ENCODE measurements around the gene WDR27.

WDR27 gene

GRCh38 chr6:169425628-169426370 lies 276.0 kb downstream of the WDR27 start:
- no peak for DNase-seq

GRCh38 chr6:169424821-169425240 lies 277.0 kb downstream of the WDR27 start:
- peak; percentile 72 for DNase-seq

- no peak for DNase-seq
Measured at GRCh38 chr6:169424149-169424804, 277.6 kb downstream of the WDR27 start.

- no peak for DNase-seq
Measured at GRCh38 chr6:169421586-169422264, 280.1 kb downstream of the WDR27 start.

- no peak for DNase-seq
Measured at GRCh38 chr6:169420912-169421543, 280.8 kb downstream of the WDR27 start.

GRCh38 chr6:169417101-169417500 lies 284.7 kb downstream of the WDR27 start:
- DNase-seq: no peak

GRCh38 chr6:169416249-169416648 lies 285.6 kb downstream of the WDR27 start:
- DNase-seq: no peak

- DNase-seq: no peak
Measured at GRCh38 chr6:169415179-169415578, 286.6 kb downstream of the WDR27 start.

GRCh38 chr6:169411722-169412121 lies 290.1 kb downstream of the WDR27 start:
- DNase-seq: no peak

GRCh38 chr6:169411296-169411695 lies 290.5 kb downstream of the WDR27 start:
- DNase-seq: no peak

- no peak for DNase-seq
Measured at GRCh38 chr6:169409742-169410312, 292.0 kb downstream of the WDR27 start.

- DNase-seq: no peak
Measured at GRCh38 chr6:169407325-169407724, 294.5 kb downstream of the WDR27 start.
